Stimulated activated CD4-positive, alpha-beta T cell treated with anti-CD3 and anti-CD28 coated beads, TNF-alpha, amount 100 ng/mL, for 24 hours (primary cell): ENCODE measurements around the gene MGME1.
"Not testable (repeated sequence)": the region's sequence is repeated elsewhere in the genome, so short reads cannot be mapped to it uniquely, and the experiment has no call there.

ENCODE experiments used
- DNase-seq, 3 experiments: peaks; one replicate each; pipeline ENCODE4 v3.0.0-alpha.2; 2020; ENCODE audit warnings: low read depth in 3 of 3

MGME1 gene

DNA sequence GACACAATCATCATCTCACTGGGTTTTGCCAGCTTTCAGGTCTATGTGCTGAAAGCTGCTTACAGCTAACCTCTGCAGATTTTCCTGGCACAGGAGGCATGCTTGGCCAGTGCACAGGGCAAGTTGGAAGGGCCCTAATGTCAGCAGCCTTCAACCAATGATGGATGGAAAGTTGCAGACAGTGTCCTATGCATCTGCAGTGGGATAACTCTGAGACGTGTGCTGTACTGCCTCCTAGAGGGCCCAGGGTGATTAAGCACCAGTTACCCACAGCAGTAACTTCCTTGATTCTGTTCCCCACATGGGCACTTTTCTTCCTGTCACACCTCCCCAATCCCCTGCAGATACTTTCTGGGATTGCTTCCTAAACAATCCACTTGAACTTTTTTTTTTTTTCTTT lies 50.2 kb downstream of the MGME1 start:
- DNase-seq = no peak

GRCh38 chr20:18020931-18021330 lies 52.1 kb downstream of the MGME1 start:
- DNase-seq = no peak

- DNase-seq = no peak
Measured at GRCh38 chr20:18024606-18025127, 55.8 kb downstream of the MGME1 start.

DNA sequence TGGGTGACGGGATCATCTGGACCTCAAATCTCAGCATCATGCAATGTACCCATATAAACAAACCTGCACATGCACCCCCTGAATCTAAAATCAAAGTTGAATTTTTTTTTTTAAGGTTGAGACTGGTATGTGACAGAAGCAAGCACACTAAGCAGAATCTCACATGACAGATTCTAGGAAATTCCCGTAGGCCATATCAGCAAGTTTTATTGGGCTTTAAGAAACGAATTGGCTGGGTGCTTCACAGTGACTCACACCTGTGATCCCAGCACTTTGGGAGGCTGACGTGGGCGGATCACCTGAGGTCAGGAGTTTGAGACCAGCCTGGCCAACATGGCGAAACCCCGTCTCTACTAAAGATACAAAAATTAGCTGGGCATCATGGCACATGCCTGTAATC lies 58.2 kb downstream of the MGME1 start:
- DNase-seq = not testable (repeated sequence)

GRCh38 chr20:18030020-18030419 lies 61.2 kb downstream of the MGME1 start:
- DNase-seq = no peak

DNA sequence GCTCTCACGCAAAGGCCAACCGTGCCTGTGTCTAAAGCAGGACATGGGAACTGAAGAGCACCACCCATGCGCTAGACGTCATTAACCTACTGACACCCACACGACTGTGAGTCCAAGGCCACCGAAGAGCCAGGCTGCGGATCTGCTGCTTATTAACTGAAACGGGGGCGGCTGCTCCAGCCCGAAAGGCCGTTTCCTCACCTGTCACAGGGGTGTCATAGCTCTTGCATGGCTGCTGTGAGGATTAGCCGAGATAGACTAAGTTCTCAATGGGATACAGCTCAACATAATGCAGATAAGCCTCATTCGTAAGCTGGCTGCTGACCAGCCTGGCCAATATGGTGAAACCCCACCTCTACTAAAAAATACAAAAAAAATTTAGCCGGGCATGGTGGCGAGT lies 62.2 kb downstream of the MGME1 start:
- no peak for DNase-seq

DNA sequence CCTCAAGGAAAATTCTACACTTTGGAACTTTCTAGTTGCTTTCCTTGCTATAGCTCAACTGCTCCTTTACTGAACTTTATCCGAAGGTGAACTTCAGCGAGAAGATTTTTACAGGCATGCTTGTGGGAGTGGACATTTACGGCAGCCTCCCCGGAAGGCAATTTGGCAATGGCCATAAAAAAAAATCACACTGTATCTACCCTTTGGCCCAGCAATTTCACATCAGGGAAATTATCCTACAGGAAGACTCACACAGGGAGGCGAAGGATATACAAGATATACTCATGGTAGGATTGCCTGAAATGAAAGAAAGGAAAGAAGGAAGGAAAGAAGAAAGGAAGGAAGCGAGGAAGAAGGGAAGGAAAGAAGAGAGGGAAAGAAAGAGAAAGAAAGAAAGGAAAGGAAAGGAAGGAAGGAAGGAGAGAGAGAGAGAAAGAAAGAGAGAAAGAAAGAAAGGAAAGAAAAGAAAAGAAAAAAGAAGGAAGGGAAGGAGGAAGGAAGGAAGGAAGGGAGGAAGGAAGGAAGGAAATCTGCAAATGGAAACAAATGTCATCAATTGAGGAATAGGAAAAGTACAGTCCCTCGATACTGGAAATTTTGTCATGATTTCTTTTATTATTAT lies 63.2 kb downstream of the MGME1 start:
- DNase-seq = no peak

- DNase-seq = no peak
Measured at GRCh38 chr20:18032977-18033892, 64.4 kb downstream of the MGME1 start.

GRCh38 chr20:18034039-18034438 lies 65.2 kb downstream of the MGME1 start:
- no peak for DNase-seq

DNA sequence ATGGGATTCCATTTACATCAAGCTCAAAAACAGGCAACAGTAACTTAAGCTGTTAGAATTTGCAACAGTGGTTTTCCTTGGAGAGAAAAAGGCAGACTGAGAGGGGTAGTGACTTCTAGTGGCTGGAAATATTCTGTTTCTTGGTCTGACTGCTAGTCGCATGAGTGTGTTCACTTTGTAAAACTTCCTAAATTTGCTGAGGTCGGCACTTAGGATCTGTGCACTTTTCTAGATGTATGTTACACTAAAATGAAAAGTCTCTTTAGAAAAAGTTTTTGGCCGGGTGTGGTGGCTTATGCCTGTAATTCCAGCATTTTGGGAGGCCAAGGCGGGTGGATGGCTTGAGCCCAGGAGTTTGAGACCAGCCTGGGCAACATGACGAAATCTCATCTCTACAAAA lies 70.2 kb downstream of the MGME1 start:
- no peak for DNase-seq
